SU-DHL-6 (cell line): Measurements from ENCODE around the gene C16orf87.

ENCODE experiments used
- H2AFZ ChIP-seq: fragments of 200-600 bp; sonication (generic); 2 replicates; pipeline ENCODE4 v1.6.1; 2014; ENCODE audit warnings: low read depth, mild to moderate bottlenecking, moderate library complexity, mixed read lengths, antibody characterized with exemption, low read length; ENCODE audit not compliant: severe bottlenecking
- H3F3A ChIP-seq: fragments of 200-600 bp; shearing (Covaris generic); 2 replicates; pipeline ENCODE4 v1.6.0; 2016; ENCODE audit warnings: antibody characterized with exemption, mild to moderate bottlenecking; ENCODE audit not compliant: insufficient read depth
- H3K27ac ChIP-seq: fragments of 200-600 bp; sonication (generic); 2 replicates; pipeline ENCODE4 v1.5.1; 2016; ENCODE audit warnings: low read depth, mild to moderate bottlenecking, low read length, moderate library complexity, mixed read lengths
- H3K27me3 ChIP-seq: fragments of 200-600 bp; sonication (generic), shearing (Covaris generic); 2 replicates; pipeline ENCODE4 v1.6.0; 2014; ENCODE audit warnings: mild to moderate bottlenecking, low read length
- H3K36me3 ChIP-seq: fragments of 200-600 bp; sonication (generic); 2 replicates; pipeline ENCODE4 v1.6.1; 2014; ENCODE audit warnings: mild to moderate bottlenecking, low read length, mixed read lengths
- H3K4me2 ChIP-seq: fragments of 300-600, 200-600 bp; shearing (Covaris generic), sonication (generic); 2 replicates; pipeline ENCODE4 v1.6.0; 2014; ENCODE audit warnings: low read length, low read depth, mild to moderate bottlenecking; ENCODE audit not compliant: poor library complexity, severe bottlenecking
- H3K4me3 ChIP-seq: fragments of 200-600 bp; sonication (generic); 2 replicates; pipeline ENCODE4 v1.5.1; 2014; ENCODE audit warnings: antibody characterized with exemption, low read length, mild to moderate bottlenecking, mixed read lengths; ENCODE audit not compliant: insufficient read depth, poor library complexity, severe bottlenecking
- H3K79me2 ChIP-seq: fragments of 200-600 bp; sonication (generic); 2 replicates; pipeline ENCODE4 v1.6.1; 2014; ENCODE audit warnings: mild to moderate bottlenecking, low read length, moderate library complexity; ENCODE audit not compliant: insufficient read depth
- H3K9ac ChIP-seq: fragments of 200-600 bp; sonication (generic); 2 replicates; pipeline ENCODE4 v1.7.0; 2014; ENCODE audit warnings: mild to moderate bottlenecking, low read length
- H3K9me2 ChIP-seq: fragments of 200-600 bp; sonication (generic); replicated peaks from 2 replicates; pipeline ENCODE4 v1.6.1; 2014; ENCODE audit warnings: low read length; ENCODE audit not compliant: insufficient read depth
- H3K9me3 ChIP-seq: fragments of 200-600 bp; sonication (generic); 2 replicates; pipeline ENCODE4 v1.6.1; 2014; ENCODE audit warnings: low read length, mixed read lengths; ENCODE audit not compliant: insufficient read depth
- H4K20me1 ChIP-seq: fragments of 200-600 bp; sonication (generic); 2 replicates; pipeline ENCODE4 v1.6.1; 2014; ENCODE audit warnings: low read depth, mild to moderate bottlenecking, antibody characterized with exemption, low read length, moderate library complexity, mixed read lengths
- CTCF ChIP-seq: fragments of 200-600 bp; sonication (generic); IDR thresholded peaks from one replicate; pipeline ENCODE4 v1.5.1; 2017; ENCODE audit warnings: antibody characterized with exemption, mild to moderate bottlenecking, low read length, moderate library complexity; ENCODE audit not compliant: insufficient read depth, poor library complexity, severe bottlenecking
- EZH2phosphoT487 ChIP-seq: fragments of 200-600 bp; sonication (generic), shearing (Covaris generic); conservative IDR thresholded peaks from 2 replicates; pipeline ENCODE4 v1.6.1; 2018; ENCODE audit warnings: mild to moderate bottlenecking, antibody characterized with exemption, low read length, moderate library complexity, mixed read lengths

C16orf87 gene

GRCh38 chr16:46797501-46797900, 33.5 kb downstream of the C16orf87 start:
- Histone ChIP-seq H3K9me3 (peaks cover 4% of the 10 kb centered on the region; the same call in 1 of the 2 replicates), H3K4me3 (no peak overlapping the region), H3K9ac (no peak overlapping the region), H3F3A (peaks cover 9% of the 10 kb centered on the region; the same call in 1 of the 2 replicates), H4K20me1 (no peaks in the 10 kb centered on the region), H3K79me2 (no peaks in the 10 kb centered on the region), H3K27me3 (no peaks in the 10 kb centered on the region), H3K4me2 (no peak overlapping the region), H3K36me3 (peaks cover 5% of the 10 kb centered on the region; the same call in 1 of the 2 replicates), H3K9me2 (no peaks in the 10 kb centered on the region), H3K27ac (no peak overlapping the region), H2AFZ (no peak overlapping the region)
- TF ChIP-seq CTCF (no peak), EZH2phosphoT487 (no peak)

- peaks cover 4% of the 10 kb centered on the region; the same call in 1 of the 2 replicates for H3K9me3 ChIP-seq
- H3K9ac ChIP-seq = no peak overlapping the region
- no peak overlapping the region for H2AFZ ChIP-seq
- no peaks in the 10 kb centered on the region for H4K20me1 ChIP-seq
- TF ChIP-seq CTCF (no peak), EZH2phosphoT487 (no peak)
- no peak overlapping the region for H3K27ac ChIP-seq
- H3K27me3 ChIP-seq = no peaks in the 10 kb centered on the region
- H3K4me2 ChIP-seq = no peak overlapping the region
- H3K79me2 ChIP-seq = no peaks in the 10 kb centered on the region
- peaks cover 4% of the 10 kb centered on the region; the same call in 1 of the 2 replicates for H3K36me3 ChIP-seq
- H3K4me3 ChIP-seq = no peak overlapping the region
- peaks cover 9% of the 10 kb centered on the region; the same call in 1 of the 2 replicates for H3F3A ChIP-seq
- no peaks in the 10 kb centered on the region for H3K9me2 ChIP-seq
Observed at GRCh38 chr16:46796764-46797269, 34.2 kb downstream of the C16orf87 start.

GRCh38 chr16:46793841-46794240, 37.1 kb downstream of the C16orf87 start:
- TF ChIP-seq CTCF (no peak), EZH2phosphoT487 (no peak)

More at GRCh38 chr16:46793841-46794240, 37.1 kb downstream of the C16orf87 start:
- Histone ChIP-seq H3K9me3 (peaks cover 4% of the 10 kb centered on the region; the same call in 1 of the 2 replicates), H3K27ac (no peak overlapping the region), H3K36me3 (0 out of 2 replicates have a peak, but pooled peaks cover 4% of the 10 kb centered on the region), H3K79me2 (no peaks in the 10 kb centered on the region), H3K4me3 (no peak overlapping the region), H3F3A (peaks cover 13% of the 10 kb centered on the region), H3K4me2 (no peak overlapping the region), H3K27me3 (no peaks in the 10 kb centered on the region), H3K9me2 (no peaks in the 10 kb centered on the region), H4K20me1 (no peaks in the 10 kb centered on the region), H3K9ac (no peak overlapping the region), H2AFZ (no peak overlapping the region)
